Endothelial cell of umbilical vein (primary cell): Measurements from ENCODE around the gene NFILZ. TPM values are rescaled to one million over a fixed set of nuclear protein-coding genes. Genes with fewer than 3 reads are reported as not detected.
"Not testable (repeated sequence)": the region's sequence is repeated elsewhere in the genome, so short reads cannot be mapped to it uniquely, and the experiment has no call there.

Experiments
- BruUV-seq: library from RNA; stranded (reverse); fragments of 400-500 nt; replicated peaks from 2 replicates; lab custom pipeline; 2021; lab: Mats Ljungman, UMichigan
- CTCF ChIA-PET: fragments of 300-600, 350-600 bp; sonication (Branson Sonifier 250); formaldehyde crosslinking; loops from one replicate; lab custom pipeline; 2021; ENCODE audit warnings: antibody characterized with exemption, inconsistent platforms; lab: Charles Lee
- POLR2A ChIA-PET: fragments of 300-600, 350-600 bp; sonication (Branson Sonifier 250); formaldehyde crosslinking; loops from one replicate; lab custom pipeline; 2021; ENCODE audit warnings: antibody characterized with exemption, inconsistent platforms; lab: Charles Lee
- DNase-seq: peaks from one replicate; pipeline ENCODE4 v3.0.0-alpha.2; 2011; ENCODE audit warnings: low read depth, low spot score
- FAIRE-seq: peaks from 2 replicates; lab custom pipeline; 2011; peaks lifted over from hg19 to GRCh38; lab: Jason Lieb, UNC
- H2AFZ ChIP-seq: 2 replicates; pipeline ENCODE4 v1.6.0; 2012; ENCODE audit warnings: low read depth, low read length, control low read depth, inconsistent platforms
- H3K27ac ChIP-seq: 2 replicates; pipeline ENCODE4 v1.5.1; 2011; ENCODE audit warnings: low read depth, mild to moderate bottlenecking, control low read depth, low read length, moderate library complexity; ENCODE audit not compliant: insufficient read depth
- H3K27me3 ChIP-seq, 2 experiments: 2 replicates each; pipeline versions ENCODE4 v1.6.0 to v1.6.1; 2011; ENCODE audit warnings: low read length in 2 of 2, mixed read lengths in 1 of 2; ENCODE audit not compliant: control insufficient read depth in 2 of 2, insufficient read depth in 2 of 2
- H3K36me3 ChIP-seq, 2 experiments: 2 replicates in 1 of 2; 3 replicates in 1 of 2; pipeline ENCODE4 v1.5.1; 2011; ENCODE audit warnings: low read length in 2 of 2, mild to moderate bottlenecking in 1 of 2, moderate library complexity in 1 of 2; ENCODE audit not compliant: control insufficient read depth in 2 of 2, insufficient read depth in 2 of 2; ENCODE audit errors: extremely low read depth in 1 of 2
- H3K4me1 ChIP-seq: 3 replicates; pipeline ENCODE4 v1.5.1; 2011; ENCODE audit warnings: mild to moderate bottlenecking, low read length; ENCODE audit not compliant: control insufficient read depth, insufficient read depth; ENCODE audit errors: extremely low read depth
- H3K4me2 ChIP-seq: 2 replicates; pipeline ENCODE4 v1.6.1; 2011; ENCODE audit warnings: low read length, control low read depth, mixed read lengths; ENCODE audit not compliant: insufficient read depth
- H3K4me3 ChIP-seq, 3 experiments: fragments of 200-600 bp in 1 of 3; sonication (generic), shearing (Covaris generic) in 1 of 3; replicated peaks in 1 of 3; 2 replicates each; pipeline ENCODE4 v1.5.1; 2011 to 2016; ENCODE audit warnings: control low read depth in 3 of 3, low read length in 3 of 3, mild to moderate bottlenecking in 2 of 3, inconsistent platforms in 1 of 3, low read depth in 1 of 3, moderate library complexity in 1 of 3; ENCODE audit not compliant: insufficient read depth in 1 of 3
- H3K79me2 ChIP-seq: 2 replicates; pipeline ENCODE4 v1.6.0; 2012; ENCODE audit warnings: low read length, inconsistent platforms; ENCODE audit not compliant: control insufficient read depth, insufficient read depth
- H3K9ac ChIP-seq: replicated peaks from 2 replicates; pipeline ENCODE3; 2011; ENCODE audit warnings: low read length, control low read depth; ENCODE audit not compliant: insufficient read depth; ENCODE audit errors: extremely low read depth
- H3K9me1 ChIP-seq: replicated peaks from 3 replicates; pipeline ENCODE4 v1.6.0; 2011; ENCODE audit warnings: mild to moderate bottlenecking, low read length; ENCODE audit not compliant: control insufficient read depth, insufficient read depth; ENCODE audit errors: extremely low read depth
- H3K9me3 ChIP-seq: replicated peaks from 2 replicates; pipeline ENCODE4 v1.5.1; 2012; ENCODE audit warnings: low read length, inconsistent platforms; ENCODE audit not compliant: control insufficient read depth, insufficient read depth
- H4K20me1 ChIP-seq: replicated peaks from 2 replicates; pipeline ENCODE3; 2011; ENCODE audit warnings: mild to moderate bottlenecking, low read length; ENCODE audit not compliant: control insufficient read depth, insufficient read depth; ENCODE audit errors: extremely low read depth
- CTCF ChIP-seq, 2 donors: IDR thresholded peaks; 1 replicate in 1 of 2; 2 replicates in 1 of 2; pipeline ENCODE4 v1.5.1; 2011; ENCODE audit warnings: low read length in 2 of 2, mild to moderate bottlenecking in 2 of 2, moderate library complexity in 2 of 2, control low read depth in 1 of 2, inconsistent platforms in 1 of 2, low read depth in 1 of 2; ENCODE audit not compliant: insufficient read depth in 1 of 2; ENCODE audit errors: extremely low read depth in 1 of 2
- EZH2 ChIP-seq: IDR thresholded peaks from 2 replicates; pipeline ENCODE4 v1.6.1; 2012; ENCODE audit warnings: borderline replicate concordance, low read depth, mild to moderate bottlenecking, moderate library complexity, low read length, inconsistent platforms; ENCODE audit not compliant: severe bottlenecking
- FOS ChIP-seq: IDR thresholded peaks from 2 replicates; pipeline ENCODE4 v1.6.1; 2011; ENCODE audit warnings: mild to moderate bottlenecking, low read length, moderate library complexity, borderline replicate concordance; ENCODE audit not compliant: insufficient read depth
- GATA2 ChIP-seq: IDR thresholded peaks from 2 replicates; pipeline ENCODE4 v1.7.0; 2011; ENCODE audit warnings: low read depth, mild to moderate bottlenecking, moderate library complexity, mixed read lengths, low read length; ENCODE audit not compliant: insufficient read length, insufficient read depth
- JUN ChIP-seq: IDR thresholded peaks from 2 replicates; pipeline ENCODE4 v1.6.1; 2011; ENCODE audit warnings: borderline replicate concordance, low read depth; ENCODE audit not compliant: insufficient read length, insufficient read depth
- MYC ChIP-seq: IDR thresholded peaks from one replicate; pipeline ENCODE4 v1.6.1; 2011; ENCODE audit warnings: mild to moderate bottlenecking, low read depth, low read length
- POLR2A ChIP-seq: IDR thresholded peaks from 2 replicates; pipeline ENCODE4 v1.6.1; 2012; ENCODE audit warnings: low read depth, mild to moderate bottlenecking, control low read depth, low read length
- POLR2AphosphoS5 ChIP-seq: IDR thresholded peaks from 2 replicates; pipeline ENCODE4 v1.6.1; 2012; ENCODE audit warnings: low read depth, mild to moderate bottlenecking, control low read depth, low read length, moderate library complexity; ENCODE audit not compliant: insufficient read depth
- dilution Hi-C: fragments of 300-500 bp; cut with MboI; formaldehyde crosslinking; loops from one replicate; pipeline ENCODE4 v1.15.0; 2019; ENCODE audit warnings: low sequenced_read_pairs; ENCODE audit not compliant: extremely low pct_ligation_motif_present
- intact Hi-C: fragments of 100-400 bp; cut with micrococcal nuclease; formaldehyde crosslinking; loops from one replicate; pipeline ENCODE4 v1.10.0; 2022
- polyA plus RNA-seq, 4 experiments: library from polyadenylated mRNA; depleted of rRNA in 3 of 4; stranded (reverse) in 3 of 4; unstranded in 1 of 4; fragments of >200 nt; gene quantifications; 2 replicates each; pipeline versions ENCODE4 v1.2.1 to v1.2.3, GENCODE V29; 2011 to 2012; ENCODE audit warnings: missing spikeins in 1 of 4
- total RNA-seq: library from RNA; stranded (reverse); gene quantifications from 2 replicates; pipeline ENCODE4 v1.2.3, GENCODE V29; 2021
- TF ChIP-seq, protein P1 (sequence below): IDR thresholded peaks from 2 replicates; pipeline ENCODE4 v1.6.1; 2011; ENCODE audit not compliant: insufficient read depth, insufficient read length

The NFILZ gene
- total and polyA plus RNA-seq, 2 donors (not counting 3 experiments of a cell fraction or from before 2014, with no cell fraction given) = not detected

GRCh38 chr19:8635422-8635821 is 5.0 kb downstream of the NFILZ start:
- H3K4me3 ChIP-seq = no peak overlapping the region
- dilution Hi-C loops (no loop called here), intact Hi-C loops (no loop called here)
- H3K79me2 ChIP-seq = no peaks in the 10 kb centered on the region
- H3K4me2 ChIP-seq = no peak overlapping the region
- H2AFZ ChIP-seq = no peak overlapping the region
- no peak for TF ChIP-seq GATA2
- TF ChIP-seq JUN = no peak
- TF ChIP-seq CTCF (IDR thresholded peaks at IDR 0.05; ENCODE audit: extremely low read depth in 1 of 2, insufficient read depth in 1 of 2, low read depth in 1 of 2, low read length in 2 of 2) = no peak
- TF ChIP-seq FOS = no peak
- TF ChIP-seq EZH2 = no peak
- no peak for TF ChIP-seq MYC
- no peak for TF ChIP-seq POLR2A
- TF ChIP-seq, protein P1, sequence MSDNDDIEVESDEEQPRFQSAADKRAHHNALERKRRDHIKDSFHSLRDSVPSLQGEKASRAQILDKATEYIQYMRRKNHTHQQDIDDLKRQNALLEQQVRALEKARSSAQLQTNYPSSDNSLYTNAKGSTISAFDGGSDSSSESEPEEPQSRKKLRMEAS = no peak
- no peak for TF ChIP-seq POLR2AphosphoS5
- H3K4me1 ChIP-seq = no peaks in the 10 kb centered on the region
- H3K27me3 ChIP-seq = no peaks in the 10 kb centered on the region
- H3K9me1 ChIP-seq = no peaks in the 10 kb centered on the region
- no peaks in the 10 kb centered on the region for H3K9me3 ChIP-seq
- CTCF ChIA-PET = interaction anchor here (1.3 kb wide), 1 partner anchor 54 kb away, joined by 5 read pairs; no protein-coding TSS in a partner anchor
- no peaks in the 10 kb centered on the region for H4K20me1 ChIP-seq
- no peak overlapping the region for H3K9ac ChIP-seq
- FAIRE-seq (no peak), DNase-seq (no peak)
- no TSS peak for BruUV-seq
- no peaks in the 10 kb centered on the region for H3K36me3 ChIP-seq
- H3K27ac ChIP-seq = no peak overlapping the region
- POLR2A ChIA-PET = no interaction called here

- H4K20me1 ChIP-seq, H3K36me3 ChIP-seq, FAIRE-seq, H3K4me2 ChIP-seq, POLR2A ChIA-PET, DNase-seq, BruUV-seq, H3K4me3 ChIP-seq, CTCF ChIA-PET, H3K27me3 ChIP-seq, H3K9me3 ChIP-seq, H3K9ac ChIP-seq, dilution Hi-C loops, H2AFZ ChIP-seq, H3K4me1 ChIP-seq, H3K27ac ChIP-seq, intact Hi-C loops, H3K79me2 ChIP-seq, H3K9me1 ChIP-seq: not testable (repeated sequence)
Observed at GRCh38 chr19:8637070-8637469, 6.6 kb downstream of the NFILZ start.
